ENCODE data around the gene ANXA2R. TPM values are rescaled to one million over a fixed set of nuclear protein-coding genes. Genes with fewer than 3 reads are reported as not detected.
"Not testable (repeated sequence)": the region's sequence is repeated elsewhere in the genome, so short reads cannot be mapped to it uniquely, and the experiment has no call there.

ANXA2R gene
- total and polyA plus RNA-seq, 2 donors (not counting 1 experiment from before 2014, with no cell fraction given): 0.61 to 1.8 TPM

GRCh38 chr5:43034591-43034968 is 5.5 kb downstream of the ANXA2R start:
- peak overlapping the region; percentile 70 for H3K27ac ChIP-seq (ENCODE audit: insufficient read depth, low read length)
- peak; percentile 84 to 87 for DNase-seq (ENCODE audit: low read depth in 2 of 2)
- no peaks in the 10 kb centered on the region for H3K27me3 ChIP-seq (ENCODE audit: control insufficient read depth, insufficient read depth, low read length)
- no peaks in the 10 kb centered on the region for H4K20me1 ChIP-seq (ENCODE audit: control insufficient read depth, extremely low read depth, insufficient read depth, low read length)
- H3K79me2 ChIP-seq (ENCODE audit: control insufficient read depth, insufficient read depth, low read length): peaks cover 45% of the 10 kb centered on the region
- H2AFZ ChIP-seq (ENCODE audit: low read length): peak overlapping the region; percentile 42
- H3K9ac ChIP-seq (ENCODE audit: insufficient read depth, low read length): no peak overlapping the region
- H3K36me3 ChIP-seq (ENCODE audit: control insufficient read depth, insufficient read depth, low read length): no peaks in the 10 kb centered on the region
- TF ChIP-seq CTCF (conservative IDR thresholded peaks at IDR 0.05 in 1 of 2, IDR thresholded peaks at IDR 0.05 in 1 of 2; ENCODE audit: low read depth in 1 of 2, low read length in 2 of 2) (no peak), EZH2 (IDR thresholded peaks at IDR 0.05; ENCODE audit: low read length, missing control alignments) (no peak)
- H3K9me3 ChIP-seq (ENCODE audit: control insufficient read depth, insufficient read depth, low read depth, low read length): no peaks in the 10 kb centered on the region
- peaks cover 5% of the 10 kb centered on the region for H3K4me1 ChIP-seq (ENCODE audit: control insufficient read depth, extremely low read depth, insufficient read depth, low read length)
- H3K4me2 ChIP-seq (ENCODE audit: extremely low read depth, insufficient read depth, low read length): peak overlapping the region; percentile 81
- peak overlapping the region; percentile 8 to 50 (median 28) for H3K4me3 ChIP-seq (replicated peaks in 1 of 4; ENCODE audit: control extremely low read depth in 1 of 4, insufficient read depth in 1 of 4, low read depth in 3 of 4, low read length in 4 of 4)

GRCh38 chr5:43033841-43034590 is 6.1 kb downstream of the ANXA2R start:
- Histone ChIP-seq H3K27ac (ENCODE audit: insufficient read depth, low read length) (peak overlapping the region; percentile 70), H3K36me3 (ENCODE audit: control insufficient read depth, insufficient read depth, low read length) (no peaks in the 10 kb centered on the region), H3K27me3 (ENCODE audit: control insufficient read depth, insufficient read depth, low read length) (no peaks in the 10 kb centered on the region), H3K4me1 (ENCODE audit: control insufficient read depth, extremely low read depth, insufficient read depth, low read length) (peaks cover 5% of the 10 kb centered on the region), H3K9me3 (ENCODE audit: control insufficient read depth, insufficient read depth, low read depth, low read length) (no peaks in the 10 kb centered on the region), H4K20me1 (ENCODE audit: control insufficient read depth, extremely low read depth, insufficient read depth, low read length) (no peaks in the 10 kb centered on the region), H3K4me2 (ENCODE audit: extremely low read depth, insufficient read depth, low read length) (peak overlapping the region; percentile 81), H2AFZ (ENCODE audit: low read length) (peak overlapping the region; percentile 42), H3K9ac (ENCODE audit: insufficient read depth, low read length) (no peak overlapping the region), H3K4me3 (replicated peaks in 1 of 4; ENCODE audit: control extremely low read depth in 1 of 4, insufficient read depth in 1 of 4, low read depth in 3 of 4, low read length in 4 of 4) (peak overlapping the region; percentile 8 to 50 (median 28)), H3K79me2 (ENCODE audit: control insufficient read depth, insufficient read depth, low read length) (peaks cover 41% of the 10 kb centered on the region)
- no peak for TF ChIP-seq EZH2 (IDR thresholded peaks at IDR 0.05; ENCODE audit: low read length, missing control alignments)
- TF ChIP-seq CTCF (conservative IDR thresholded peaks at IDR 0.05 in 1 of 2, IDR thresholded peaks at IDR 0.05 in 1 of 2; ENCODE audit: low read depth in 1 of 2, low read length in 2 of 2): no peak
- peak; percentile 50 to 70 for DNase-seq (ENCODE audit: low read depth in 2 of 2)

GRCh38 chr5:43027054-43027785 is 12.9 kb downstream of the ANXA2R start:
- TF ChIP-seq EZH2 (IDR thresholded peaks at IDR 0.05; ENCODE audit: low read length, missing control alignments) (no peak), CTCF (conservative IDR thresholded peaks at IDR 0.05 in 1 of 2, IDR thresholded peaks at IDR 0.05 in 1 of 2; ENCODE audit: low read depth in 1 of 2, low read length in 2 of 2) (no peak)
- Histone ChIP-seq H3K27ac (ENCODE audit: insufficient read depth, low read length) (no peak overlapping the region), H4K20me1 (ENCODE audit: control insufficient read depth, extremely low read depth, insufficient read depth, low read length) (no peaks in the 10 kb centered on the region), H2AFZ (ENCODE audit: low read length) (no peak overlapping the region), H3K4me2 (ENCODE audit: extremely low read depth, insufficient read depth, low read length) (no peak overlapping the region), H3K4me3 (replicated peaks in 1 of 4; ENCODE audit: control extremely low read depth in 1 of 4, insufficient read depth in 1 of 4, low read depth in 3 of 4, low read length in 4 of 4) (no peak overlapping the region), H3K9me3 (ENCODE audit: control insufficient read depth, insufficient read depth, low read depth, low read length) (no peaks in the 10 kb centered on the region), H3K4me1 (ENCODE audit: control insufficient read depth, extremely low read depth, insufficient read depth, low read length) (no peaks in the 10 kb centered on the region), H3K9ac (ENCODE audit: insufficient read depth, low read length) (no peak overlapping the region), H3K79me2 (ENCODE audit: control insufficient read depth, insufficient read depth, low read length) (peaks cover 2% of the 10 kb centered on the region), H3K36me3 (ENCODE audit: control insufficient read depth, insufficient read depth, low read length) (no peaks in the 10 kb centered on the region), H3K27me3 (ENCODE audit: control insufficient read depth, insufficient read depth, low read length) (no peaks in the 10 kb centered on the region)
- no peak for DNase-seq (ENCODE audit: low read depth in 2 of 2)

GRCh38 chr5:43025184-43025950 is 14.8 kb downstream of the ANXA2R start:
- not testable (repeated sequence) for H3K79me2 ChIP-seq (ENCODE audit: control insufficient read depth, insufficient read depth, low read length); H2AFZ ChIP-seq (ENCODE audit: low read length); H3K27ac ChIP-seq (ENCODE audit: insufficient read depth, low read length); H3K9me3 ChIP-seq (ENCODE audit: control insufficient read depth, insufficient read depth, low read depth, low read length); H3K4me1 ChIP-seq (ENCODE audit: control insufficient read depth, extremely low read depth, insufficient read depth, low read length); H4K20me1 ChIP-seq (ENCODE audit: control insufficient read depth, extremely low read depth, insufficient read depth, low read length); H3K36me3 ChIP-seq (ENCODE audit: control insufficient read depth, insufficient read depth, low read length); H3K9ac ChIP-seq (ENCODE audit: insufficient read depth, low read length); H3K4me2 ChIP-seq (ENCODE audit: extremely low read depth, insufficient read depth, low read length); DNase-seq (ENCODE audit: low read depth in 2 of 2); H3K4me3 ChIP-seq (replicated peaks in 1 of 4; ENCODE audit: control extremely low read depth in 1 of 4, insufficient read depth in 1 of 4, low read depth in 3 of 4, low read length in 4 of 4); H3K27me3 ChIP-seq (ENCODE audit: control insufficient read depth, insufficient read depth, low read length)
